NCI-H345 (cell line): ENCODE results near the gene CSHL1.
"Not testable (repeated sequence)": the region's sequence is repeated elsewhere in the genome, so short reads cannot be mapped to it uniquely, and the experiment has no call there.

Experiments used
- DNase-seq: peaks from one replicate; lab custom pipeline; 2025; lab: John Stamatoyannopoulos, UW

Gene CSHL1

DNA sequence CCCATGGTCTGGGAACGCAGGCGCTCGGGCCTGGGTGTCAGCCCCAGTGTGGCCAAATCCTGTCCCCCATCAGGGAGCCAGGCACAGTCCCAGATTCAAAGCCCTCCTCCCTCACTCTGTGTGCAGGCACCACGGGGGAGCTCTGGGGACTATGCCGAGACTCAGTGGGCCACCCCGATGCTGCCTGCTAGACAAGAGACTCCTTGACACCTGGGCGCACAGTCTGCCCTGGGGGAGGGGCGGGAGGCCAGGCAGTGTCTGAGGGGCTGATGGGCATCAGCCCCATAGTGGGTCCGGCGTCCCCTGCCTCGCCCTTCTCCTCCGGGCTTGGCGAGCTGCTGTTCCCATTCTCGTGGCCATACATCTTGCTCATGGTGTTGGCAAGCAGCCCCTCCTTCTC lies 29.5 kb upstream of the CSHL1 start:
- no peak for DNase-seq

DNA sequence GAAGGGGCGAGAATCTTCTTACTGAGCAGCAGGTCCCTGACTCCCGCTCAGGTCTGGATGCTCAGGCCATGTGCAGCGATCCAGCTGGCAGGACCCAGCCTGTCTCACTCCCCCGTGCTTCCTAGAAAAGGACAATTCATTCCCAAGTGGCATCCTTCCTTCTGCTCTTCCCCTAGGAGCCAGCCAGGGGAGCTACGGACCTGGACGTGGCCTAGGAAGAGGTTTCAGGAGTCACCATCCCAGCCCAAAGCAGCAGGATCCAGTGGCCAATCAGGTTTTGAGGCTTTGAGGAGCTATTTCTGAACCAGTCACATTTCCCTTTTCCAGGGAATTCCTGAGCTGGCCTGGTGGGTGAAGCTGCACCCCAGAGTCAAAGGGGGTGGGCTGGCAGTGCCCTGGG lies 28.8 kb upstream of the CSHL1 start:
- no peak for DNase-seq

DNA sequence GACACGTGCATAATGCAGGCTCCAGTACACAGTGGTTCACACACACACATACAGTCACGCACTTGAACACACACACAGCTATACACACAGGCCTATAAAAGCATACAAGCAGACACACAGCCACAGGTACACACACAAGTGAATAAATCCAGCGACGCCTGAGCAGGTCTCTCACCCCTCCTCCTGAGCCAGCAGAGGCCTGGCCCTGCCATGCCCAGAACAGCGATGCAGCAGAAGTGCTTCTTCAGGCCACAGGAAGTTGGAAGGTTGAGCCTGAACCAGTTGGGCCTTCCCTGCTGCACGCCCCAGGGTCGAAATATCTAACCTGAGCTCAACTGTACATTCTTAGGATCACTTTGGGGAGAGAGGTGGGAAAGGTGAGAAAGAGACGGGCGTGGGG lies 28.3 kb upstream of the CSHL1 start:
- DNase-seq = no peak

DNA sequence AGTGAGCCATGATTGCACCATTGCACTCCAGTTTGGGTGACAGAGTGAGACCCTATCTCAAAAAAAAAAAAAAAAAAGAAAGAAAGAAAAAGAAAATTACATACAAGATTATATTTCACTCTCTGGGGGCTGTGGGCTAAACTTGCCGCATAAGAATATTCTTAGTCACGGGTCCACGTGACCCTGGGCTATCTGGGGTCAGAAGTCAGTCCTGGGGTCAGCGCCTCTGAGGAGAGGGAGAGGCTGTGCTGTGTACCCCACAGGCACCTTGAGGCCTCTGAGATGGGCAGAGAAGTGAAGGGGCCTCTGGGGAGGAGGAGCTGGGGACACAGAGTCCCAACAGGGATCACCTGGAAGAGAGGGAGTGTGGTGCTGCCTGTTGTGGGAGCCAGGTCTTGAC lies 26.9 kb upstream of the CSHL1 start:
- no peak for DNase-seq

DNA sequence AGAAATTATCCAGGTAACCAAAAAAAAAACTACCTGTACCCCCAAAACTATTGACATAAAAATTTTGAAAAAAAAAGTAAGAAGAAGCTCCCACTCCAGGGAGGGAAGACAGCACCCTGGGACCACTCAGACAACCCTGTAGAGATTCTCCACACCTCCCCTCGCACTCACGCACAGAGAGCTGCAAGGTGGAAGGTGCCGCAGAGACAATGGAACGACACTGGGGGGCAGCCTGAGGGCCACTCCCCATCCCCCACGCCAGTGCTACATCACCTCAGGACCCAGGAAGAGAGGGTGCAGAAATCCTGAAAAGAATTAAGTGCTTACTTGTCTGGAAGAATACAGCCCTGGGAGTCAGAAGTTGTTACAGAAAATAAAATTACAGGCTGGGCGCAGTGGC lies 26.3 kb upstream of the CSHL1 start:
- DNase-seq = no peak

DNA sequence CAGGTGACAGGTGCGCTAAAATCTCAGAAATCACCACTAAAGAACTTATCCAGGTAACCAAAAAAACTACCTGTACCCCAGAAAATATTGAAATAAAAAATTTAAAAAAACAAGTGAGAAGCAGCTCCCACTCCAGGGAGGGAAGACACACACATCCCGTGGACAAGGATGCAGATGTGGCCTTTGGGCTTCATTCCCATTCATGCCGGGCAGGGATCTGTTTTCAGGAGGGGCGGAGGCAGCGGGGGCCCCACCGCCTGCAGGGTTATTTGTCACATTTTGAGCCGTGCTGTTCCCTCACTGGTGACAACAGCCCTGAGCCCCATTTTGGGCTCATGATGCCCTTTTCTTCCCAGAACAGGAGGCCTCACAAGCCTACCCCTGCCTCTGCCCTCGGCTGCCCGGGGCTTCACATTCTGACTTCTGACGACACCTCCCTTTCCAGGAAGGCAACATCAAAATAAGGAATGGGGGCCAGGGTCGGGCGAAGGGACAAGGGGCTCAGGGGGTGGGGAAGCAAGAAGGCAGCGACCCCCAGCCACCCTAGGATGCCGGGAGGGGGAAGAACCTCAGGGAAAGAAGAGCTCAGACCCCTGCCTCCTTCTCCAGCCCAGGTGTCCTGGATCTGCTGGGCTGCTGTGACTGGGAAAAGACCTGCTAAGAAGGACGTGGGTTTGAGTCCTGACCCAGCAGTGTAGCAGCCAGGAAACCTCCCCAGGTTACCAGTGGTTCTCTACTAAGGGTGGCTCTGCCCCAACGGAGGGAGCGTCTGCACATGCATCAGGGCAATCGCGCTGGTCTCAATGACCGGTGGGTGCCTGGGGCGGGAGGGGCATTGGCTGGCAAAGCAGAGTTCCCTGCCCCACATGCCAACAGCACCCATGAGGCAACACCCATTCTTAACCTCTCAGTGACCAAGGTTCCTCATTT lies 23.4 kb upstream of the CSHL1 start:
- no peak for DNase-seq

DNA sequence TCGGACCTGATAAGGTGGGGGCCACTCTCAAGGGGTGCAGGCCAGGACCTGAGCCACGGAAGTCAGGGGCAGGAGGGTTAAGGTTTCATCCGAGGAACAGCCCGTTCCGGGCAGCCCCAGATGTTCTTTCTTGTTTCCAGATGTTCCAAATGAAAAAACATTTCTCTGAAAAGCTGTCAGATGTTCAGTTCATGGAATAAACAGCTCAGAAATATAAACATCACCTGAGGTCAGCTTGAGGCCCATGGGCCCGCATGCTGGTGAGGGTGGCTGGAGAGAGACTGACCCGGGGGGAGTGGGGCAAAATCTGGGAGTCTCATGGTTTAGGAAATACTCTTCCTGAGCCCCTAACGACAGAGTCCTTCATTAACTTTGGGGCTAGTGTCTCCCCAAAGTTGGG lies 22.5 kb upstream of the CSHL1 start:
- DNase-seq = no peak

DNA sequence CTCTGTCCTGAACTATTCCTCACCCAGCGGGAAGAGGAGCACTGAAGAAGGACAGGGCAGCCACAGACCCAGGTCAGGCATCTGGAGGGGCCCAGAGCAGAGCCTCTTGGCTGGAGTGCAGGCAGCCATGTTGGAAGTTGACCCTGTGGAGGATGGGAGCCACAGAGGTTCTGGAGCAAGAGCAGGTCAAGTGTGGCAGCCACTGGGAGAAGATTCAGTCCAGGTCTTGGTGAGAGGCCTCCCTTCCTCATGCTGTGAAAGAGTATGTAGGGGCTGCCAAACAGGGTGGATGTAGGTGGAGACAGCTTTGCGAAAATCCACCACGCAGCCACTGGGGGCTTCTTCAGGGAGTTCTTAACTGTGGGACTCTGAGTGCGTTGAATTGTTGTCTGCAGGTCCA lies 21.7 kb upstream of the CSHL1 start:
- DNase-seq = no peak

DNA sequence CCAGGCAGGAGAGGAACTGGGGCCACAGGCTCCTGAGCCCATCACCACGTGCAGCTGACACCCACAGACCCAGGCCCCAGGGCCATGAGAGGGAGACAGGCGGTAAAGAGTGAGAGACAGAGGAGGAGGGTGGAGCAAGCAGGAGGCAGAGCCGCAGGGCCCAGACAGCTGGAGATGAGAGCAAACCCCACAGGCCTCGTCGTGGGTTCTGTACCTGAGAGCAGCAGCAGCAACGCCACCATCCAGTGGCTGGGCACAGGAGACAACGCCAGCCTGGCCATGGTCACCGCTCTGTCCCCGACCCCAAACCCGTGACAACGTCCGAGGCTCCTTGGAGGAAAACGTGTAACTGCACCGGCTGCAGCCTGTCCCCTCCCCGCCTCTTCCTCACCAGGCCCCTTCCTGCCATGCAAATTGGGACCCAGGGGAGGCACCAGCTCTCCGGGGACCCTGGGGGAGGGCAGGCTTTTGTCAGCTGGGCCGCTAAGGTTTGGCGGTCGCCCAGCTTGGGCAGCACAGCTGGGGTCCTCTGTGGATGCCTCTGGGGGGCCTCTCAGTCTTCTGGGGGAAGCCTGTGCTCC lies 21.0 kb upstream of the CSHL1 start, which contains the start of gene CD79B:
Gene CD79B, minus strand, starts transcription at position 351 of the 581 bp plus-strand sequence. Its CDS starts 70 bp downstream, at position 281.
- DNase-seq = no peak

DNA sequence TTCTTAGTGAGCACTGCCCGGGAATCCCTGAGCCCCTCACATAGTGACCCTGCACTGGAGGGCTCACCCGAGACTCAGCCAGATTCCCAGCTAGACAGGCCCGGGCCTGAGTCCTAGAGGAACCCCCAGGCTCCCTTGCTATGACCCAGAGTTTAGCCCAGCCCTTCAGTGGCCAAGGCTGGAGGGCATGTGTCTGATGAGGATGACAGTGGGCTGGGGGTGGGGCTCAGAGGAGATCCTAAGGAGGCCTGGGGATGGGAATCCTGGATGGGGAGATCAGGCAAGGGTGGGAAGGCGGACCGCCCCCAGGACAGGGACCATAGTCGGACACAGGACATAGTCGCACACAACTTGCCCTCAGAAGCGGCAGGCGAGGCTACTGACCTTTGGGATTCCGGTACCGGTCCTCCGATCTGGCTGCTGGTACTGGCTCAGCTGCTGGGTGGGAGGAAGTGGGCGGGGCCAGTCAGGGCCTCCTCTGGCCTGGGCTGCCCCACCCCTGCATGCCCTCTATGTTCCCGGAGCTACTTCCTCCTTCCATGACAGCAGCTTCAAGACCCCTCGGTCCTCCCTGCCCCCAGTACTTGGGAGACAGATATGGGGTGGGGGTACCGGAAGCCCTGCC lies 20.0 kb upstream of the CSHL1 start:
- no peak for DNase-seq

DNA sequence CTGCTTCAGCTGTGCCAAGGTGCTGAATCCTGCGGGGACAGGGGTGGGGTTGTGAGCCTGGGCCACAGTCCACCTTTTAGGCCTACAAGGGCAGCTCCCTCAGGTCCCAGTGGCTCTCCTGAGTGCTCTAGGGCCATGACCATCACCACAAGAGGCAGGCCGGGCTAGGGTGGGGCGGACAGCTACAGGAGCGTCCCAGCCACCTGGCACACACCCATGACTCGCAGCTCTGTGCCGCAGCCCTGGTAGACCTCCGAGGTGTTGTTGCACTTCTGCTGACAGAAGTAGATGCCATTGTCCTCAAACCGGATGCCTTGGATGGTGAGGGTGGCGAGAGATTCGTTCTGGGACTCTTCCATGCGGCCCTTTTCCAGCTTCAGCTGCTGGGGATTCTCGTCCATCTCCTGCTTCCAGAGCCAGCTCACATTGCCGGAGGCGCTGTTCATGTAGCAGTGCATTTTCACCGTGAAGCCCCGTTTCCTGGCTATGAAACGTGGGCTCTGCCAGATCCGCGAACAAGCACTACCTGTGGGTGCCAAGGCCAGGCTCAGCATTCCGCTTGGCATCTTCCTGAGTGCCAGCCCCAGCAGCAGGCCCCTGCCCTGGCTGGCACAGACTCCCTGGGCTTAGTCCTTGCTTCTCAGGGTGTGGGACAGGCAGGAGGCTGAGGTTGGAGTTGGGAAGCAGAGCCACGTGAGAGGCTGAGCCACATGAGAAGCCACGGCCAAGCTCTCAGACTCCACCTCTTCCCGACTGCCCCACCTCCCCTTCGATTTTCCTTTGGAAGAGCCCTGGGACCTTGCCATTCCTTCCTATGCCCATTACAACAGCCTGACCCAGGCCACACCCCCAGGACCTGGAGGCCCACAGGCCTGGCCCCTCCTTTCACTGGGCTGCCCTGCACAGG lies 19.1 kb upstream of the CSHL1 start:
- no peak for DNase-seq

DNA sequence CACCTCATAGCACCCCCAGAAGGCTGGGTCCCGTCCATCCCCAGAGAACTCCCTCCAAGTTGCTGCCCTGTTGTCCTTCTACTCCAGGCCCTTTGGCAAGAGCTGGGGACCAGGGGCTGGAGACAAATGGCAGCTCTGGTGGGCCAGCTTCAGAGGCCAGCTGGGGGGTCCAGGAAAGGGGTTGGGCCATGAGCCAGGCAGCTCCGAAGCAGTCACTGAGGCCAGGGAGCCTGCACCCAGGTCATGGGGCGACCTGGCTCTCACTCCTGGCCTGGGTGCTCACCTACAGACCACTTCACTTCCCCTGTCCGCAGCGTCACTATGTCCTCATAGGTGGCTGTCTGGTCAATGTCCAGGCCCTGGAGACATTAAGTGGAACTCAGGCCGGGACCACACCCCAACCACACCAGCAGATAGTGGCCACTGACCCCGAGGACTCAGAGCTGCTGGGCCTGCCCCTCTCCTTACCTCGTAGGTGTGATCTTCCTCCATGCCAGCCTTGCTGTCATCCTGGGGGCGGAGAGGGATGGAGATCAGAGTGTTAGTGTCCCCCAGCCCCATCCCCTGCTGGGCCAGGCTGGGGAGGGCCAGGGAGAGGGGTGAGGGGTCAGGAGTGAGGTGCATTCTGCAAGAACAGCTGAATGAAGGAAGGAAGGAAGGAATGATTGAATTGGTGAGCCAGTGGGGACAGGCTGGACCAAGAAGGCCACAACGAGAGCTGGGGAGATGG lies 18.1 kb upstream of the CSHL1 start:
- DNase-seq = no peak

DNA sequence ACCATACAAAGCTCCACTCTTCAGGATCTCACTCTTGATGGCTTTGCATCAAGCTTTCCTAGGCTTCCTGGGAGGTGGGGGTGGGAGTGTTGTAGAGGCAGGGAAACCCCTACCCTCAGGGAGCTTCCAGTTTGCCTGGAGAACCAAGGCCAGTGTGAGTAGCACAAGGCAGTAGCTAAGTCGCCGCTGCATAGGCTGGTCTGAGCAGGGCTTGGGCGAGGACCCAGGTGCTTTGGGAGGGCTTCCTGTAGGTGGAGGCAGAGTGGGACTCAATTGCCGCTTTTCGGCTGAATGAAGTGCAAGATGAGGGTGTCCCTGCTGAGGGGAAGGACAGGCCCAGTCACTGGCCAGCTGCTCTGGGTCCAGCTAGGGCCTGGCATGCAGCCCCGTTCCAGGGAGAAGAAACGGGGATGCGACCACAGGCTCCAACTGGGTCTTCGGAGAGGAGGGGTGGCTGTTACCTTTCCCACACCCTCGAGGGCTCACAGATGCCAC lies 17.2 kb upstream of the CSHL1 start:
- DNase-seq = no peak

DNA sequence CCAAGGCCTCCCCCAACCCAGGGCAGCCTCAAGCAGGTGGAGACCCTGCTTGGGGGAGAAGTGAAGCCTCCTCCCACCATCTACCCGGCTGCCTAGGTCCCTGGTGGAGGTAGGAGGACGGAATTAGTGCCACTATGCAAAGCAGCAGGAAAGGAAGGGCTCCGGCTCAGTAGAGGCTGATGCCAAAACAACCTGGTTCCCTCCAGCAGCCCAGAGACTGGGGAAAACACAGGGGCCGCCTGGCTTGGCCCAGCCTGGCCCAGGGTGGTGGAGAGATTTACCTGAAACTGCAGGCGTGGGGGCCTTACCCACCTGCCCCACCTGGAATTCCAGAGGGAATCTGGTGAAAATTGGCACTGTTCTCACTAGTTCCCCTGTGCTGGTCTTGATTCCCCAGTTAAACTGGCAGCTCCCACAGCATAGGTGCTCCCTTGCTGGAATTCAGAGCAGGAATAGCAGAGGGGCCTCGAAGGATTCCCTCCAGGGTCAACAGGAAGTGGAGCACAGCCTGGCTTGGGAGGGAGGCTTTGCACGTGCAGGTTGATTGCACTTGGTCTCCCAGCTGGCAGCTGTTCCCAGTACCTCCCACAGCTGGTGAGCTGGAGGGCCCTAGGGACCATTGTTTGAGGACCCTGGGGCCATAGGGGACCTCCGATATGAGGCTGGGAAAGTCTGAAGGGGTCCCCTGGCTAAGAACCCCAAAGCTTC lies 16.6 kb upstream of the CSHL1 start:
- no peak for DNase-seq

DNA sequence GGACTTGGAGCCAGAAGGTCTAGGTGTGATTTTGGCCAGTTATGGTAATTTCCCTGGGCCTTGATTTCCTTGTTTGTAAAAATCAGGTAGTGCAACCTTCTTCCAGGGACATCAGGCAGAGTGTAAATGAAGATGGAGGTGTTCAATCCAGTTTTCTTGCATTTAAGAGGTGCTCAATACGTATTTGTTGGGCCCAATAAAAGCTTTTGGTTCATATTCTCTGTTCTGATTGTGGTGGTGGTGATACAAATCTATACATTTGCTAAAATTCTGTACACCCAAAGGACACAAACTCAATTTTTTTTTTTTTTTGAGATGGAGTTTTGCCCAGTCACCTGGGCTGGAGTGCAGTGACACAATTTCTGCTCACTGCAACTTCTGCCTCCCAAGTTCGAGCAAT lies 15.1 kb upstream of the CSHL1 start:
- no peak for DNase-seq

DNA sequence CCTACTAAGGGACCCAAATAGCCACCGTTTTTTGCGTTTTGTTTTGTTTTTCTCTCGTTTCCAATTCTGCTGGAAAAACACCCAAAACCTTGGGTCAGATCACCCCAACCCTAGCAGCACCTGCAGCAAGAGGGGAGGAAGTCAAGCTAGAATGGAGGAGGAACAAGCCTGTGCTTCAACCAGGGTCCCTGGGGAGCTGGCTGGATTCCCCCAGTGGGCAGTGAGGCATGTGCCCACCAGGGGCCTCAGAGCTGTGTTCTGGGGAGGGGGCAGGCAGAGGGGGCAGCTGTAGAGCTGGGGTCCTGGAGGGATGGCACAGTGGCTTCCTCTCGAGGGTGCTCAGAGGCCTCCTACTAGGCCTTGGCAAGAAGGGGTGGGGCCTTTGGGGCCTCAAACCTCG lies 14.6 kb upstream of the CSHL1 start:
- DNase-seq = no peak

DNA sequence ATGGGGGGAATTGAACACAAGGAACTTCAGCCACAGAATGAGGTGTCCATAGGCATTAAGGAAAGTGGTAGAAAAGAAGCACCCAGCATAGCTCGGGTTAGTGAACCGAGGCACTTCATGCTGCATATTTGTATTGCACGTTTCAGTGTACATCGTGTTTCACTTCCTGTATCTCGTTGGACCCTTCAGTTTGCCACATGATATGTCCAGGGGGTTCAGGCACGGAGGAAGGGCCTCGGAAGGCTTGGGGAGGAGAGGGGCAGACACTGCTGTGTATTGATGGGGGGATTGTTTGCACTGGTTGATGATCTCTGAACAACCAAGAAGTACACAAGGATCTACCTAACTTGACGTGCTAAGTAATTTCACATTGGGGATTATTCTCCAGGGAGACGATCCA lies 11.3 kb upstream of the CSHL1 start:
- not testable (repeated sequence) for DNase-seq

DNA sequence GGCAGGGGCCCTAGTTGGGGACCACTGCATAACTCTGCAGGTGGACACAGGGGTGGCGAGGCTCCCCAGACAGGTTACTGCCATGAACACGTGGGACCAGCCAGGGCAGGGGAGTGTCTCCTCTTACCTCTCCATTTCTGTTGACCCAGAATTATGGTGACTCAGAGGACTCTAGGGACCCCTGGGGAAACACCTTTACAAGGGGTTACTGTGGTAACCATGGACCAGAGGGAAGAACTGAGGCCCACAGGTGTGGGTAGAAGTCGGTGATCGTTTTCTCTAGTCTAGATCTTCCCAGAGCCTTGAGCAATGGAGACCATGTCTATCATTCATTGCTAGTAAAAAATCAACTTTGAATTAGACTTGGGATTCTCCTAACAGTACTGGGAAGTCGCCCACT lies 9.7 kb upstream of the CSHL1 start:
- DNase-seq = not testable (repeated sequence)

DNA sequence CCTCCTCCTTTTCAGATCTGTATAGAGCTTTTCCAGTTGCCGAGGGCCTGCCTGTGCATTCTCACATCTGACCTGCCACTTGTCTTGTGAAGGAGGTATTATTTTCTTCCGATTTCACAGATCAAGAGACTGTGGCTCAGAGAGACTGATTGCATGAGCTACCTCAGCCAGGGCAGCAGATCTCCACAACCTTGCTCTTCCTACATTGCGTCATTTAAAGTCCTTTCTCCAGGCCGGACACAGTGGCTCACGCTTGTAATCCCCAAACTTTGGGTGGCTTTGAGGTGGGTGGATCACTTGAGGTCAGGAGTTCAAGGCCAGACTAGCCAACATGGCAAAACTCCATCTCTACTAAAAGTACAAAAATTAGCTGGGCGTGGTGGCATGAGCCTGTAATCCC lies 9.0 kb upstream of the CSHL1 start:
- DNase-seq = not testable (repeated sequence)

DNA sequence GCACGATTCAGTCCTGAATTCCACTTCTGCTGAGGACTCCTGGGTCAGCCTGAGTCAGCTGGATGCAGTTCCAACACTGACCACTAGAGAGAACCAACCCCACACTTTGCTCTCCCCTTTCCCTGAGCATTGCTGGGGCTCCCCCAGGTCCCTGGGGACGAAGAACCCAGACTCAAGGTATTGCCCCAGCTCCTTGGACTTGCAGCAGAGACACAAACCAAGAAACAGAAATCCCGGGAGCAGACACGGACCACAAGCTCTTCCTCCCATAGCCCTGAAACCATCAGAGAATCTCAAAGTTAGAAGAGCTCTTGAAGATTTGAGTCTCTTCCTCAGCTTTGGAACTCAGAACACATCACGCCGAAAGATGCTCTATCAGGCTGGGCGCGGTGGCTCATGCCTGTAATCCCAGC lies 8.3 kb upstream of the CSHL1 start:
- DNase-seq = peak; percentile 41
